HG03097 (cell line): ENCODE measurements around the gene SUCO.

Experiments
- ATAC-seq: cut with Tn5 transposase; IDR thresholded peaks from one replicate; pipeline ENCODE4 v1.9.1; 2021; ENCODE audit not compliant: unreplicated experiment, low FRiP score

SUCO gene

DNA sequence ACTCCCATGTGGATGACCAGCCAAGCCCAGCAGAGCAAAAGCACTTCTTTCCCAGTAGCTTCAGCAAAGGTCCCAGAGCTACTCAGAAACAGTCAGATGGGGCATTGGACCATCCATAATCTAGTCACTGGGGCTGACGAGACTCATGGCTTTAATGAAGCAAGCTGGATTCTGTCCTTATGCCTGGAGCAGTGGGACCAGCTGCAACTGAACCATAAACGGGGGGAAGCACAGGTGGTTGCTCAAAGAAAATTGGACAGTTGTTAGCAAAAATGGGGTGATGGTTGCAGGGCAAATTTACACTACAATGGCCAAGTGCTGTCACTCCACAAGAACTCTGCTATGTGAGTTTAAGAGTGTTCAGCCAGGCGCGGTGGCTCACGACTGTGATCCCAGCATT is 108.5 kb downstream of the SUCO start:
- ATAC-seq: no peak

DNA sequence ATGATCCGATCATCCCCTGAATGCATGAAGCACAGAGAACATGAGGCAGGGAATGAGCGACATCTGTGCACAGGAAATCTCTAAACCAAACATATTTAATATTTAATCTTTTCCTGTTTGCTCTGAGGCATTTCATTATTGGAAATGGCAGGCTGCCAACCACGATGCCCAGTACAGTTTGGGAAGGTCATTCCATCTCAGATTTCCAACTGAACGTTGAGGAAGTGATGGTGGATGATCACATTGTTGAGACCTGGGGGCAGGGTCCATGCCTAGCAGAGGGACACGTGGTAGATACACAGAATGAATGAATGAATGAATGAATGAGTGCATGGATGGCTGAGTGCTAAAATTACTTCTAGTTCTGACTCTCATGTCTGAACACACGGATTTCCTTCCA is 110.0 kb downstream of the SUCO start:
- ATAC-seq: no peak

DNA sequence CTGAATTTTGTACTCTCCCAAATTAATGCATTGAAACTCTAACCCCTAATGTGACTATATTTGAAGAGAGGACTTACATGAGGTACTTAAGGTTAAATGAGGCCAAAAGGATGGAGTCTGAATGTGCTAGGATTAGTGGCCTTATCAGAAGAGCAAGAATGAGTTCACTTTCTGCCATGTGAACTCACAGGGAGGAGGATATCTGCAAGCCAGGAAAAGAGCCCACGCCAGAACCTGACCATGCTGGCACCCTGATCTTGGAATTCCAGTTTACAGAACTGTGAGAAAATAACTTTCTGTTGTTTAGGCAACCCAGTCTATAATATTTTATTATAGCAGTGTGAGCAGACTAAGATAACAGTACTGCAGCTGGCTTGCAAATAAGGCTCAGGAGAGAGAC is 113.7 kb downstream of the SUCO start:
- ATAC-seq: no peak

DNA sequence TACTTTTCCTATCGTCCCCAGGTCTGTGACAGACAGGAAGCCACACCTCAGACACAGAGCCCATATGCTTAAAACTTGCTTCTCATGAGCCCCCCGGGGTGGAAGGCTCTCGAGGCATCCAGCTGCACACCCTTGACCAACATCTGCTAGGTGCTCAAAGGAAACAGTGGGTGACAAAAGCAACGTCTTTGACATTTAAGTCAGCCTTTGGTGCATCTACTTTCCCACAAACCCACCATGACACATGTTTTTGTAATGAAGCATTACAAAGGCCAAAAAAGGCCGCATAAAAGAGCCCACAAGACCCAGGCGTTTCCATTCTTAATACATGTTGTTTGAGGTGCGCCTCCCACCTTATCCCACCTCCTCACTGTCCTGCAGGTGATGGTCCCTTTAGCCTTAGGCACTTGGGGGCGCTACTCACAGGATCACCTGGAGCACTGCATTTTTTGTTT is 114.2 kb downstream of the SUCO start:
- ATAC-seq: no peak

DNA sequence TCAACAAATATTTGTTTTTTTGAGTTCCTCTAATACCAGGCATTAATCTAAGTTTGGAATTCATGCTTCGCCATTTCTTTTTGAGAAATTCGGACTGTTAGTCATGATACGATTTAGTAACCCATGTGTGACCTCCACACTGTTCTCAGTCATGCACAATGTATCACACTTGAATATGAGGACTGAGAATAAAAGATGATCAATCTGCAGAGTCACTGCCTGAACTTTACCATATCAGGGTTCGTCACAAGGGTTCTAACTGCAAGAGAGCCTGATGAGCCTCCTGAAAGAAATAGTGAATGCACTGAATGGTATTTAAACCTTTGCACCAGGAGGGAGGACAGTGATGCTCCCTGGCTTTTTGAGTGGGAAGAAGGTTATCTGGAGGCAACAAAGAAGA is 115.0 kb downstream of the SUCO start:
- ATAC-seq: no peak

DNA sequence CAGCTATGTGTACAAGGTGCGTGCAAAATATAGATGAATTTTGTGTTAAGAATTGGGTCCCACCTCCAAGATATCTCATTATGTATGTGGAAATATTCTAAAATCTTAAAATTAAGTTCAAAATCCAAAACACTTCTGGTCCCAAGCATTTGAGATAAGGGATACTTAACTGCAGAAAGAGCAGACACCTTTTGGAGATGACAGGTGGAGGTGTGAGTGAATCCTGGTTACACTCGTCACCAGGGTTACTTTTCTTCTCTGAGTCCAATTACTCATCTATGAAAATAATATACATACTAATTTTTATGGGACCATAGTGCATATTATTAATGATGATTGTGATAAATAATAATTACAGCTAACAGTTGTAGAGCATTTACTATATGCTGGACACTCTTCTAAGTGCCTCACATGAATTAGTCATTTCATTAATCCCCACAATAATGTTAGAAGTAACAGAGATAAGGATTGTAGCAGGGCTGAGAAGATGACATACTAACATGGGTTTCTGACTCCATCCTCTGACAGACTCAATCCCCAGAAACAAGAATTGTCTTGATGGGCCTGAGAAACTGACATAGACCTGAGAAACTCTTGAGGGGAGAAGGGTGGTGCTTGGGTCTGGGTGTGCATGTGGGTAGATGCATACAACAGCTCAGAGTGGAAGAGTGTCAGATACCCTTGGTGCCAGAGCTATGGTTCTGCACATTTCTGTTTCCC is 117.7 kb downstream of the SUCO start:
- no peak for ATAC-seq

DNA sequence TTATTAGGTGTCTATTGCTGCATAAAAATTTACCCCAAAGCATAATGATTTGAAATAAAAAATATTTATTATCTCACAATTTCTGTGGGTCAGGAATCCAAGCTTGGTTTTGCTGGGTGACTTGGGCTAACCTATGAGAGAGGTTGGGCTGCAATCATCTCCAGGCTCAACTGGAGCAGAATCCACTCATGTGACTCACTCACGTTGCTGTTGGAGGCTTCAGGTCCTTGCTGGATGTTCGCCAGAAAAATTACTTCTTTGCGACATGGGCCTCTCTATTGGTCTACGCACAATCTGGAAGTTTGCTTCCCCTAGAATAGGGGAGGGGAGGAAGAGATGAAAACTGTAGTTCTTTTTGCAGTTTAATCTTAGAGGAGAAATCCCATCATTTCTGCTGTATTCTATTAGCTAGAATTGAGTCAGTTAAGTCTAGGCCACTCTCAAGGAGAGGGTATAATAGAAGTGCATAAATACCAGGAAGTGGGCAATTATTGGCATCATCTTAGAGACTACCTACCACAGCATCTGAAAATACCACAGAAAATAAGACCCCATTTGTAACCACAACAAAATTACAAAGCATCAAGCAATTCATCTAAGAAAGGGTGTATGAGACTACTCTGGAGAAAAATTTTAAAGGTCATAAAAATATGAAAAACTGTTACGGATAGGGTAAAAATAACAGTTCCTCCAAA is 120.2 kb downstream of the SUCO start:
- no peak for ATAC-seq

DNA sequence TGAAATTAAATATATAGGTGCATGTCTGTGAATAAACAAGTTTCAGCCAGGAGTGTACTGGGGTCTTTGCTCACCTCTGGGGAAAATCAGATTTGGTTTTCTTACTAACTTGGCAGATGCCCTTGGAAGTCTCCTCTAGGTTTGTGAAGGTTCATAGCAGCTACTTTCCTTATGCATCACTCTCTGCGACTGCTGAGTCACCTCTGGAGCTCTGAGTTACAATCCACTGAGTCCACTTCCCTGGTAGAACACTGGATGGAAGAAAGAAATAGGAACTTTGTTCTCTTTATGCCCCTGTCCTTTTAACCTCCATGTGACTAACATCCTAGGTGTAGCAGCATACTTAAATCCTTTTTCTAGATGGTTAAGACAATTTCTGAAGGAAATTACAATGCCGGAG is 121.6 kb downstream of the SUCO start:
- no peak for ATAC-seq

DNA sequence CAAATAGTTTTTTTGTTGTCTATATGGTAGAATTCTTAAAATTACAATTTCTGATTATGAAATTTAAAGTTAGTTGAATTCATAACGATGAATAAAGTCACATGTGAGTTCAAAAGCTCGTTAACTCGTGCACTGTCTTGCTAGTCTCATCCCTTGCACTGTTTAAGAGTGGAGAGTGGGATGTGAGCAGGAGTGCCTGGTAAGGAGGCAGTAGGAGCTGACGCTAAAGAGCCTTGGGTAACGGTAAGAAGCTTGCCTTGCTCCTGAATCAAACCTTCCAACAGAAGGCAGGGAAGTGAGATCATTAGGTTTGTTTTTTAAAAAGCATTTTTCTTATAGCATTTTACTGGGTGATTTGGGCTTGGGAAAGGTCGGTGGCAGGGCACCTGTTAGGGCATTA is 123.6 kb downstream of the SUCO start:
- ATAC-seq: no peak

DNA sequence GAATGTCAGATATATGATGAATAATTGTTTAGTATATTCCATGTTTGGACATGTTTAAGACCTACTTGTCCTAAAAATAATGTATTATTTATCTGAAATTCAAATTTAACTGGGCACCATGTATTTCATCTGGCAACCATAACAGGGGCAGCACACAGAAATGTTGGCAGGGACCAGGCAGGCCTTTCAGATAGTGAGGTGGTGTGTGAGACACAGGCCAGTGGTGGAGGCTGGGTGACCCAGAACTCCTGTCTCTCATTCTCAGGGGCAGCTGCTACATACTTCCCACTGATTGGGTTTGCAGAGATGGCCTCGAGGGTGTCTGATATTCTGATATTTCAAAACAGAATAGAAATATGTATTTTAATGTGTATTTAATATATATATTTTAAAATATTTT is 124.6 kb downstream of the SUCO start:
- ATAC-seq: no peak

DNA sequence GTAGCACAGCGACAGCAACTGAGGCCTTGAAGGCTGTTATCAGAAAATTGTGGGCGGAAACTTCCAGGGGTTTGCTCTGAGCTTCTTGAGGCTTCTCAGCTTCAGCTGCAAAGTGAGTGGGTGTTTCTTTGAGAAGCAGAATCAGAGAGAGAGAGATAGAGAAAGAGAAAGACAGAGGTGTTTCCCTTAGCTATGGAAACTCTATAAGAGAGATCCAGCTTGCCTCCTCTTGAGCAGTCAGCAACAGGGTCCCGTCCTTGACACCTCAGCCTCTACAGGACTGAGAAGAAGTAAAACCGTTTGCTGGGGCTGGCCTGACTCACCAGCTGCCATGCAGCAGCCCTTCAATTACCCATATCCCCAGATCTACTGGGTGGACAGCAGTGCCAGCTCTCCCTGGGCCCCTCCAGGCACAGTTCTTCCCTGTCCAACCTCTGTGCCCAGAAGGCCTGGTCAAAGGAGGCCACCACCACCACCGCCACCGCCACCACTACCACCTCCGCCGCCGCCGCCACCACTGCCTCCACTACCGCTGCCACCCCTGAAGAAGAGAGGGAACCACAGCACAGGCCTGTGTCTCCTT is 126.0 kb downstream of the SUCO start, which contains the start of gene FASLG:
TSS of gene FASLG (plus strand) at position 233 of the 583 bp plus-strand sequence. CDS start at position 332, 99 bp downstream.
- no peak for ATAC-seq

DNA sequence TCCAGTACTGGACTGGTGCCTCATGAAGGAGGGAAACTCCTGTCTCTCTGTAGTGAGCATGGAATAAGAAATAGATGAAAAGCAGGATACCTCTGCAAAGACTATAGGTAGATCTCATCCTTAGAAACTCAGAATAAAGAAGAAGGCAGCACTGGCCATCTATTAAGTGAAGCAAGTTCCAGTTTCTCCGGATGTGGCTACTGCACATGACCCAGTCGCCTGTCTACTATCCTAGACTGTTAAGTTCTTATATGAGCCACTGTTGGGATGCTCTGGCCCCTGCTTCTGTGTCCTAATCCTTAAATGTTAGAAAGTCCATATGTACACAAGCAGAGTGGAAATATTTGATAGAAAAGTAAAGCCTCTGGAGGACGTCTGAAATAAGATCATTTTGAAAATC is 128.2 kb downstream of the SUCO start:
- no peak for ATAC-seq
